K562 (cell line): ENCODE measurements around the gene NODAL. TPM values are rescaled to one million over a fixed set of nuclear protein-coding genes. Genes with fewer than 3 reads are reported as not detected.

Experiments used
- ATAC-seq: fragments of 200-7000 bp; cut with Tn5 transposase; 3 replicates; pipeline ENCODE4 v1.9.1; 2020; ENCODE audit warnings: moderate library complexity
- BruUV-seq: library from RNA; stranded (reverse); fragments of 400-500 nt; replicated peaks from 2 replicates; lab custom pipeline; 2021; lab: Mats Ljungman, UMichigan
- CTCF ChIA-PET: fragments of 300-600 bp; formaldehyde crosslinking; extraction: SDS; loops from one replicate; lab custom pipeline; 2021; ENCODE audit warnings: low intra/inter-chr PET ratio; lab: Yijun Ruan, JAX
- POLR2A ChIA-PET: fragments of 300-600, 350-650 bp; sonication (Branson Sonifier 250); formaldehyde crosslinking; extraction: SDS; loops from one replicate; lab custom pipeline; 2021; ENCODE audit warnings: antibody characterized with exemption, inconsistent platforms; lab: Yijun Ruan, JAX
- DNase-seq, 4 experiments: peaks; one replicate each; pipeline versions ENCODE4 v3.0.0 to v3.0.0-alpha.2; 2011 to 2018; ENCODE audit warnings: low spot score in 3 of 4, mixed read lengths in 3 of 4; ENCODE audit errors: extremely low read depth in 1 of 4
- FAIRE-seq: peaks from 2 replicates; lab custom pipeline; 2011; peaks lifted over from hg19 to GRCh38; lab: Jason Lieb, UNC
- H2AFZ ChIP-seq: 2 replicates; pipeline ENCODE4 v1.6.0; 2011; ENCODE audit warnings: low read depth, low read length, control low read depth, inconsistent platforms
- H3K27ac ChIP-seq: fragments of 200-600 bp; 3 replicates; pipeline ENCODE4 v1.8.0; 2011; ENCODE audit warnings: low read depth, mild to moderate bottlenecking, control low read depth, inconsistent platforms, low read length, moderate library complexity, mixed read lengths; ENCODE audit errors: extremely low read depth
- H3K27me3 ChIP-seq, 2 experiments: fragments of 300-600 bp in 1 of 2; 2 replicates in 1 of 2; 3 replicates in 1 of 2; pipeline versions ENCODE4 v1.6.0 to v1.8.0; 2011; ENCODE audit warnings: inconsistent platforms in 2 of 2, low read length in 2 of 2, mild to moderate bottlenecking in 1 of 2, mixed read lengths in 1 of 2, moderate library complexity in 1 of 2; ENCODE audit not compliant: control insufficient read depth in 2 of 2, insufficient read depth in 2 of 2
- H3K36me3 ChIP-seq: fragments of 300-600 bp; 3 replicates; pipeline ENCODE4 v1.8.0; 2011; ENCODE audit warnings: mild to moderate bottlenecking, low read length, inconsistent platforms; ENCODE audit not compliant: control insufficient read depth, insufficient read depth
- H3K4me1 ChIP-seq, 2 experiments: fragments of 200-600 bp in 1 of 2; replicated peaks in 1 of 2; 2 replicates in 1 of 2; 3 replicates in 1 of 2; pipeline versions ENCODE4 v1.5.1 to v1.8.0; 2011; ENCODE audit warnings: inconsistent platforms in 2 of 2, low read length in 2 of 2, mild to moderate bottlenecking in 1 of 2, mixed read lengths in 1 of 2, moderate library complexity in 1 of 2; ENCODE audit not compliant: control insufficient read depth in 2 of 2, insufficient read depth in 2 of 2
- H3K4me2 ChIP-seq: 2 replicates; pipeline ENCODE4 v1.6.1; 2011; ENCODE audit warnings: low read length, control low read depth, inconsistent platforms, mixed read lengths; ENCODE audit not compliant: insufficient read depth
- H3K4me3 ChIP-seq: fragments of 200-600 bp; sonication (generic), shearing (Covaris generic); 2 replicates; pipeline ENCODE4 v1.5.1; 2016; ENCODE audit warnings: control low read depth, inconsistent platforms
- H3K79me2 ChIP-seq: fragments of 200-600 bp; 3 replicates; pipeline ENCODE4 v1.8.0; 2011; ENCODE audit warnings: low read length, inconsistent platforms; ENCODE audit not compliant: control insufficient read depth, insufficient read depth
- H3K9ac ChIP-seq, 2 experiments: 2 replicates each; pipeline versions ENCODE4 v1.6.0 to v1.6.1; 2011; ENCODE audit warnings: low read depth in 2 of 2, low read length in 2 of 2, control low read depth in 1 of 2, inconsistent platforms in 1 of 2, mild to moderate bottlenecking in 1 of 2, mixed read lengths in 1 of 2; ENCODE audit not compliant: insufficient read depth in 1 of 2
- H3K9me1 ChIP-seq: one replicate; pipeline ENCODE4 v1.6.0; 2011; ENCODE audit warnings: inconsistent platforms, mild to moderate bottlenecking, low read length, moderate library complexity; ENCODE audit not compliant: control insufficient read depth, insufficient read depth
- H3K9me3 ChIP-seq: replicated peaks from 2 replicates; pipeline ENCODE4 v1.5.1; 2011; ENCODE audit warnings: low read depth, low read length, inconsistent platforms; ENCODE audit not compliant: control insufficient read depth, insufficient read depth
- H4K20me1 ChIP-seq: replicated peaks from 2 replicates; pipeline ENCODE4 v1.6.1; 2011; ENCODE audit warnings: low read length, inconsistent platforms, mixed read lengths; ENCODE audit not compliant: control insufficient read depth, insufficient read depth
- ASH1L ChIP-seq: fragments of 450-650 bp; IDR thresholded peaks from 2 replicates; pipeline ENCODE4 v1.6.1; 2018; ENCODE audit warnings: borderline replicate concordance, mild to moderate bottlenecking, low read depth; ENCODE audit not compliant: partially characterized antibody
- E2F8 ChIP-seq: fragments of 450-650 bp; IDR thresholded peaks from 2 replicates; pipeline ENCODE4 v1.7.1; 2018; ENCODE audit warnings: mild to moderate bottlenecking, low read depth; ENCODE audit not compliant: partially characterized antibody
- FOSL1 ChIP-seq: fragments of 200-800 bp; sonication (Bioruptor generic); conservative IDR thresholded peaks from 2 replicates; pipeline ENCODE4 v1.6.1; 2016; ENCODE audit warnings: missing genetic modification characterization, missing compliant biosample characterization
- FOXK1 ChIP-seq: sonication (generic); formaldehyde crosslinking; IDR thresholded peaks from 2 replicates; pipeline ENCODE4 v1.8.0; 2022; ENCODE audit warnings: missing genetic modification reagents, mild to moderate bottlenecking, borderline replicate concordance
- FOXP4 ChIP-seq: sonication (generic); formaldehyde crosslinking; IDR thresholded peaks from 2 replicates; pipeline ENCODE4 v1.8.0; 2022; ENCODE audit warnings: mild to moderate bottlenecking, missing genetic modification reagents, borderline replicate concordance
- GTF2A2 ChIP-seq: IDR thresholded peaks from 2 replicates; pipeline ENCODE4 v1.6.1; 2016; ENCODE audit warnings: mild to moderate bottlenecking, missing genetic modification characterization, missing compliant biosample characterization
- HSF4 ChIP-seq: fragments of 250-450 bp; sonication (Bioruptor Pico); IDR thresholded peaks from 2 replicates; pipeline ENCODE4 v2.1.2; 2022; ENCODE audit warnings: mild to moderate bottlenecking, moderate library complexity, borderline replicate concordance
- MAX ChIP-seq: sonication (generic); formaldehyde crosslinking; IDR thresholded peaks from 2 replicates; pipeline ENCODE4 v1.9.0; 2022; ENCODE audit warnings: mild to moderate bottlenecking, missing genetic modification reagents
- MEF2D ChIP-seq: conservative IDR thresholded peaks from 2 replicates; pipeline ENCODE4 v1.6.1; 2016; ENCODE audit warnings: low read depth, missing genetic modification characterization, missing compliant biosample characterization
- SRSF3 ChIP-seq: fragments of 200-400 bp; formaldehyde crosslinking; IDR thresholded peaks from 2 replicates; pipeline ENCODE4 v1.6.1; 2016; ENCODE audit warnings: mild to moderate bottlenecking, low read length, moderate library complexity; ENCODE audit not compliant: insufficient read depth
- STAT5A ChIP-seq: IDR thresholded peaks from 2 replicates; pipeline ENCODE4 v1.6.1; 2012; ENCODE audit warnings: low read length, inconsistent platforms, borderline replicate concordance
- ZNF165 ChIP-seq: fragments of 250-450 bp; sonication (Bioruptor Pico); IDR thresholded peaks from 2 replicates; pipeline ENCODE4 v1.4.0; 2020; ENCODE audit warnings: borderline replicate concordance
- ZNF253 ChIP-seq: fragments of 250-450 bp; sonication (Bioruptor Pico); conservative IDR thresholded peaks from 2 replicates; pipeline ENCODE4 v1.6.1; 2021; ENCODE audit warnings: mild to moderate bottlenecking
- ZNF445 ChIP-seq: fragments of 250-450 bp; sonication (Bioruptor Pico); IDR thresholded peaks from 2 replicates; pipeline ENCODE4 v1.4.0; 2020; ENCODE audit warnings: low read depth, mild to moderate bottlenecking, moderate library complexity
- WGBS: fragments of 100-300 bp; shearing (Covaris generic); methylation state at CpG from one replicate; pipeline ENCODE4 v1.1.6; 2016; ENCODE audit warnings: low coverage, mixed read lengths; ENCODE audit not compliant: insufficient coverage; ENCODE audit errors: missing lambda C conversion rate; 5-methylcytosine and 5-hydroxymethylcytosine counted together
- in situ Hi-C: fragments of 300-500 bp; cut with MboI; formaldehyde crosslinking; loops from 4 replicates; pipeline ENCODE4 v1.15.0; 2018; ENCODE audit warnings: inconsistent platforms, mixed read lengths
- intact Hi-C: fragments of 100-400 bp; cut with micrococcal nuclease; formaldehyde crosslinking; loops from 2 replicates; pipeline ENCODE4 v1.14.2; 2022
- polyA plus RNA-seq, 8 experiments: library from polyadenylated mRNA; depleted of rRNA in 4 of 8; stranded (reverse) in 5 of 8; unstranded in 3 of 8; fragments of >200 nt; fragmentation: Nextera tagmentation in 2 of 8; fragmentation: Illumina TruSeq in 1 of 8; extraction: Ambion mirVana in 2 of 8; extraction: Trizol in 1 of 8; gene quantifications; 2 replicates each; pipeline versions ENCODE4 v1.2.1 to v1.2.3, GENCODE V29; 2011 to 2014; ENCODE audit warnings: inconsistent platforms in 1 of 8, missing spikeins in 1 of 8
- total RNA-seq, 7 experiments: library from RNA; depleted of rRNA in 6 of 7; stranded (reverse); fragments of >200 nt in 6 of 7; fragmentation: Illumina TruSeq in 2 of 7; extraction: Trizol in 2 of 7; gene quantifications; 2 replicates each; pipeline versions ENCODE4 v1.2.1 to v1.2.3, GENCODE V29; 2011 to 2021; ENCODE audit warnings: low replicate concordance in 1 of 7
- TF ChIP-seq, protein P1 (sequence below): fragments of 450-650 bp; formaldehyde crosslinking; IDR thresholded peaks from 2 replicates; pipeline ENCODE4 v1.4.0; 2022; ENCODE audit warnings: missing genetic modification characterization

NODAL gene
- total and polyA plus RNA-seq, 9 of the 15 experiments (the other 6 are each of a cell fraction or from before 2014, with no cell fraction given), result not detected

DNA sequence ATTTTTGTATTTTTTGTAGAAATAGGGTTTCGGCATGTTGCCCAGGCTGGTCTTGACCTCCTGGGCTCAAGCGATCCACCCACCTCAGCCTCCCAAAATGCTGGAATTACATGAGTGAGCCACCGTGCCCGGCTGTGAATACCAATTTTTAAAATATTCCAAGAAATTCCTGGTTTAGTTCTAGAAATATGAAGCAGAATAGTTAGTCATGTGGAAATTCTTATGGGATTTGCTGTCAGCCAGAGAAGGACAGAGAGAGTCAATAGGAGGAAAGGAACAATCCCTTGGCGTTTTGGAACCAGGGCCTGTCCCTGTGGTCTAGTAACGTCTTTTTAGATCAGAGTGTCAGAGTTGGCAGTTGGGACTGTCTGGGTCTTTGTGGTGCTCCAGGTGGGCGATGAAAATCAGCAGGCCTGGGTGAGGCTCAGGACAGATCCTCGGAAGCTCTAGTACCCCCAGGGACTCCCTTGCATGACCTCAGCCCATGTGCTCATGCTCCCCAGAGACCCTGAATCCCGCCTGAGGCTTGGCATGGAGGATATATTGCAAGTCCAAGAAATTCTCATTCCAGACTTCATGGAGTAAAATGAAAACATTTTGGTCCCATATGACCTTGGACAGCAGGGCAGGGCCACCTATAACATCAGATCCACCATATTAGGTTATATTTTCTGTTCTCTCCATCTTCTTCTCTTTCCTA, 7.8 kb downstream of the NODAL start:
- intact Hi-C loops, result no loop called here
- no peak for TF ChIP-seq E2F8
- TF ChIP-seq HSF4, result no peak
- TF ChIP-seq ASH1L, result no peak
- TF ChIP-seq FOSL1 (tag), result no peak
- TF ChIP-seq, protein P1, sequence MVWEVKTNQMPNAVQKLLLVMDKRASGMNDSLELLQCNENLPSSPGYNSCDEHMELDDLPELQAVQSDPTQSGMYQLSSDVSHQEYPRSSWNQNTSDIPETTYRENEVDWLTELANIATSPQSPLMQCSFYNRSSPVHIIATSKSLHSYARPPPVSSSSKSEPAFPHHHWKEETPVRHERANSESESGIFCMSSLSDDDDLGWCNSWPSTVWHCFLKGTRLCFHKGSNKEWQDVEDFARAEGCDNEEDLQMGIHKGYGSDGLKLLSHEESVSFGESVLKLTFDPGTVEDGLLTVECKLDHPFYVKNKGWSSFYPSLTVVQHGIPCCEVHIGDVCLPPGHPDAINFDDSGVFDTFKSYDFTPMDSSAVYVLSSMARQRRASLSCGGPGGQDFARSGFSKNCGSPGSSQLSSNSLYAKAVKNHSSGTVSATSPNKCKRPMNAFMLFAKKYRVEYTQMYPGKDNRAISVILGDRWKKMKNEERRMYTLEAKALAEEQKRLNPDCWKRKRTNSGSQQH, result no peak
- TF ChIP-seq FOXP4 (CRISPR knock-in tag), result no peak
- no peak for TF ChIP-seq SRSF3
- no peak for TF ChIP-seq MAX
- no peak for TF ChIP-seq GTF2A2
- TF ChIP-seq ZNF253 (CRISPR knock-in tag), result no peak
- no peak for TF ChIP-seq FOXK1 (CRISPR knock-in tag)
- no peak for TF ChIP-seq ZNF445 (CRISPR knock-in tag)
- TF ChIP-seq STAT5A, result no peak
- TF ChIP-seq MEF2D, result no peak
- no peak for TF ChIP-seq ZNF165 (CRISPR knock-in tag)

More for the DNA sequence above, 7.8 kb downstream of the NODAL start:
- ChIA-PET CTCF (no interaction called here), POLR2A (interaction anchor here (0.6 kb wide), 1 partner anchor 11 kb away, joined by 6 read pairs; no protein-coding TSS in a partner anchor)
- 36% methylated on average over 9 of the region's 9 CpGs for WGBS
- DNase-seq (no peak), FAIRE-seq (no peak), ATAC-seq (no peak)
- in situ Hi-C loops, result no loop called here
- Histone ChIP-seq H3K36me3 (peaks cover 3% of the 10 kb centered on the region; the same call in 2 of the 3 replicates), H3K4me2 (no peak overlapping the region), H3K9me1 (no peaks in the 10 kb centered on the region), H2AFZ (no peak overlapping the region), H3K9ac (no peak overlapping the region), H3K4me3 (no peak overlapping the region), H3K9me3 (no peaks in the 10 kb centered on the region), H3K79me2 (no peaks in the 10 kb centered on the region), H3K27ac (no peak overlapping the region), H4K20me1 (no peaks in the 10 kb centered on the region), H3K27me3 (peaks cover 17 to 28% of the 10 kb centered on the region in 2 experiments), H3K4me1 (no peaks in the 10 kb centered on the region)
- no TSS peak for BruUV-seq
